GM19099 (cell line): Measurements from ENCODE around the gene ZNF23.

Experiments used
- POLR2A ChIP-seq: IDR thresholded peaks from 3 replicates; pipeline ENCODE4 v1.6.1; 2011; ENCODE audit warnings: low read depth; ENCODE audit not compliant: insufficient read length; ENCODE audit errors: extremely low read depth

ZNF23 gene

GRCh38 chr16:71440669-71441347 is 21.2 kb downstream of the ZNF23 start:
- TF ChIP-seq POLR2A, result no peak

GRCh38 chr16:71439523-71439922 is 22.5 kb downstream of the ZNF23 start:
- TF ChIP-seq POLR2A, result no peak

GRCh38 chr16:71436473-71436872 is 25.6 kb downstream of the ZNF23 start:
- TF ChIP-seq POLR2A, result no peak

- TF ChIP-seq POLR2A, result no peak
Observed at GRCh38 chr16:71432906-71433305, 29.1 kb downstream of the ZNF23 start.

- no peak for TF ChIP-seq POLR2A
Observed at GRCh38 chr16:71431991-71432390, 30.1 kb downstream of the ZNF23 start.

GRCh38 chr16:71431176-71431575 is 30.9 kb downstream of the ZNF23 start:
- TF ChIP-seq POLR2A, result no peak

GRCh38 chr16:71430744-71431143 is 31.3 kb downstream of the ZNF23 start:
- TF ChIP-seq POLR2A, result no peak

GRCh38 chr16:71429581-71429980 is 32.5 kb downstream of the ZNF23 start:
- no peak for TF ChIP-seq POLR2A

GRCh38 chr16:71428883-71429282 is 33.2 kb downstream of the ZNF23 start:
- no peak for TF ChIP-seq POLR2A

- TF ChIP-seq POLR2A, result no peak
Observed at GRCh38 chr16:71428385-71428784, 33.7 kb downstream of the ZNF23 start.

GRCh38 chr16:71426880-71427615 is 35.0 kb downstream of the ZNF23 start:
- TF ChIP-seq POLR2A, result no peak

- TF ChIP-seq POLR2A, result no peak
Observed at GRCh38 chr16:71426069-71426879, 35.8 kb downstream of the ZNF23 start.

- no peak for TF ChIP-seq POLR2A
Observed at GRCh38 chr16:71425746-71426068, 36.3 kb downstream of the ZNF23 start.

GRCh38 chr16:71424626-71425025 is 37.4 kb downstream of the ZNF23 start:
- TF ChIP-seq POLR2A, result no peak

GRCh38 chr16:71423865-71424264 is 38.2 kb downstream of the ZNF23 start:
- no peak for TF ChIP-seq POLR2A

GRCh38 chr16:71423016-71423415 is 39.0 kb downstream of the ZNF23 start:
- TF ChIP-seq POLR2A, result no peak
